ENCODE measurements around the gene PLEKHG1. TPM values are rescaled to one million over a fixed set of nuclear protein-coding genes. Genes with fewer than 3 reads are reported as not detected.

Gene PLEKHG1
- polyA plus RNA-seq, 1 experiment = 0.16 TPM

DNA sequence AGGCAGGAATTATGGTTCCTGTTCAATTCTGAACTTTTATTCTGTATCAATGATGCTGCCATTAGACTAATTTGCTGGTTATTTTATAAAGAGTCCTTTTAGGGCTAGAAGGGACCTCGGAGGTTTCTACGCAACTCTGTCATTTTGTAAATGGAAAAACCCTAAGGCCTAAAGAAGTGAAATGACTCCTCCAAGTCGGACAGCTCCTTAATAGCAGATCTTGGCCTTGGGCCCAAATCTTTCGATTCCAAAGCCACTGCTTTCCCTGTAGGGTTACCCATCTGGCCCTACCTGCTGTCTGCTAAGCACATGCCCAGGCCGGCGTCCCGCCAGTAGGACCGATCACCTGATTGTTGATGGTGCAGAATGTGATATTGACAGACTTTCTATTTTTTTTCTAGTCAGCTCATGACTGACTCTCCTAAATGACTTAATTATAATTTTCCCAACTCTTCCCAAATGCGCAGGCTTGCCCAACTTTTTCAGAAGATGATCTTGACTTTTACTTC lies 40.2 kb downstream of the PLEKHG1 start:
- POLR2A ChIA-PET = no interaction called here
- Histone ChIP-seq H3K27ac (ENCODE audit: low read depth, low read length) (no peak overlapping the region), H3K27me3 (ENCODE audit: control insufficient read depth, insufficient read depth, low read length) (no peaks in the 10 kb centered on the region), H3K4me3 (ENCODE audit: low read depth, low read length) (no peak overlapping the region), H3K9me3 (ENCODE audit: control insufficient read depth, insufficient read depth, low read length) (no peaks in the 10 kb centered on the region)
- TF ChIP-seq CTCF (IDR thresholded peaks at IDR 0.05; ENCODE audit: low read depth, low read length) = no peak
- DNase-seq (ENCODE audit: low read depth, low spot score) = no peak
- CTCF ChIA-PET = no interaction called here

- POLR2A ChIA-PET = no interaction called here
- Histone ChIP-seq H3K27me3 (ENCODE audit: control insufficient read depth, insufficient read depth, low read length) (no peaks in the 10 kb centered on the region), H3K4me3 (ENCODE audit: low read depth, low read length) (no peak overlapping the region), H3K9me3 (ENCODE audit: control insufficient read depth, insufficient read depth, low read length) (no peaks in the 10 kb centered on the region), H3K27ac (ENCODE audit: low read depth, low read length) (no peak overlapping the region)
- no peak for TF ChIP-seq CTCF (IDR thresholded peaks at IDR 0.05; ENCODE audit: low read depth, low read length)
- DNase-seq (ENCODE audit: low read depth, low spot score) = no peak
- CTCF ChIA-PET = no interaction called here
Observed at GRCh38 chr6:150640556-150641209, 41.0 kb downstream of the PLEKHG1 start.

- CTCF ChIA-PET = interaction anchor here (0.6 kb wide), 1 partner anchor 77 kb away, joined by 6 read pairs; no protein-coding TSS in a partner anchor
Observed at GRCh38 chr6:150641398-150642139, 41.9 kb downstream of the PLEKHG1 start.

DNA sequence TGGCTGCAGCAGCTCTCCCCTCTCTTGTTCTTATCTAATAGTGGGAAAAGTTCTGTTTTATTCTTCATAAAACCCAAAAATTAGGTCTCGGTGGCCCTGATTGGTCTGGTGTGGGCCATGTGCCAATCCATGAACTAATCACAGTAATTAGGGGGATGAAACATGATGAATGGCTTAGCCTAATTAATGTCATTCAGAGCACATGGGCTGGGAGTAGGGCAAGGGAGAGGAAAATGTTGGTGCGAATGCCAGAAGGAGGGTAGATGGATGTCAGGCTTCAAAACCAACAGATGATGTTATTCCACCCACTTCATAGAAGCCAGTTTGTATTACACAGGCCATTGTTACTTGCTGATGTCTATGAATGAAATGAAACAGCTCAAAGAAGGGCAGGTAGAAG lies 46.5 kb downstream of the PLEKHG1 start:
- Histone ChIP-seq H3K27me3 (ENCODE audit: control insufficient read depth, insufficient read depth, low read length) (no peaks in the 10 kb centered on the region), H3K9me3 (ENCODE audit: control insufficient read depth, insufficient read depth, low read length) (no peaks in the 10 kb centered on the region), H3K4me3 (ENCODE audit: low read depth, low read length) (no peak overlapping the region), H3K27ac (ENCODE audit: low read depth, low read length) (no peak overlapping the region)
- TF ChIP-seq CTCF (IDR thresholded peaks at IDR 0.05; ENCODE audit: low read depth, low read length) = no peak
- ChIA-PET POLR2A (no interaction called here), CTCF (interaction anchor here (0.6 kb wide), 1 partner anchor 420 kb away, joined by 3 read pairs; no protein-coding TSS in a partner anchor)
- DNase-seq (ENCODE audit: low read depth, low spot score) = no peak

More at GRCh38 chr6:150641398-150642139, 41.9 kb downstream of the PLEKHG1 start:
- no peak overlapping the region for H3K4me3 ChIP-seq (ENCODE audit: low read depth, low read length)
- POLR2A ChIA-PET = no interaction called here
- DNase-seq (ENCODE audit: low read depth, low spot score) = no peak
- H3K27me3 ChIP-seq (ENCODE audit: control insufficient read depth, insufficient read depth, low read length) = no peaks in the 10 kb centered on the region
- no peak for TF ChIP-seq CTCF (IDR thresholded peaks at IDR 0.05; ENCODE audit: low read depth, low read length)
- no peak overlapping the region for H3K27ac ChIP-seq (ENCODE audit: low read depth, low read length)
- no peaks in the 10 kb centered on the region for H3K9me3 ChIP-seq (ENCODE audit: control insufficient read depth, insufficient read depth, low read length)

DNA sequence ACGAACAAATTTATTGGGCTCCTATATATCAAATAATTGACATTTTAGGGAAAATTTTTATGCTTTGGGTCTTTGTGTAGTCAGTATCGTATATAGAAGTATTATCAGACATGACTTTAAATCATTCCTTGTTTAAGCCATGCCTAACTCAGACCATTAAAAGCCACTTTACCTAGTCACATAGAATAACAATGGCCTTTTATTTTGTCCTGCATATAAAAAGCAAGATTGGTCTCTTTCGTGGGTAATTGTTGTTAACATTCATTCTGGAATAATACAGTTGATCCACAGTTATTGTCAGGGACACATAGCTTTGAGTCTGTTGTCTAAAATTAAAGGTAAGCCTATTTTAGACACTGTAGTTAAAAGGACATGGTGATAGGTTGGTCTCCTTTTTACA lies 47.4 kb downstream of the PLEKHG1 start:
- Histone ChIP-seq H3K27me3 (ENCODE audit: control insufficient read depth, insufficient read depth, low read length) (no peaks in the 10 kb centered on the region), H3K4me3 (ENCODE audit: low read depth, low read length) (no peak overlapping the region), H3K27ac (ENCODE audit: low read depth, low read length) (no peak overlapping the region), H3K9me3 (ENCODE audit: control insufficient read depth, insufficient read depth, low read length) (no peaks in the 10 kb centered on the region)
- TF ChIP-seq CTCF (IDR thresholded peaks at IDR 0.05; ENCODE audit: low read depth, low read length) = no peak
- DNase-seq (ENCODE audit: low read depth, low spot score) = no peak
- ChIA-PET CTCF (interaction anchor here (0.6 kb wide), 1 partner anchor 419 kb away, joined by 3 read pairs; no protein-coding TSS in a partner anchor), POLR2A (no interaction called here)
